Naive thymus-derived CD8-positive, alpha-beta T cell (primary cell): ENCODE results near the gene SPATS2L. TPM values are rescaled to one million over a fixed set of nuclear protein-coding genes. Genes with fewer than 3 reads are reported as not detected.

Experiments used
- ATAC-seq, 2 donors: fragments of 150-1000 bp; cut with Tn5 transposase in 1 of 2; sonication (Bioruptor Pico), chemical (Tn5 transposase) in 1 of 2; 1 replicate in 1 of 2; 2 replicates in 1 of 2; pipeline ENCODE4 v1.10.0; 2021; ENCODE audit warnings: mild to moderate bottlenecking in 2 of 2, moderate library complexity in 2 of 2
- POLR2A ChIA-PET: fragments of 350-600 bp; sonication (Branson Sonifier 250); formaldehyde crosslinking; loops from one replicate; lab custom pipeline; 2021; ENCODE audit warnings: antibody characterized with exemption; lab: Charles Lee
- DNase-seq, 10 donors: peaks; one replicate each; pipeline versions ENCODE4 v3.0.0 to v3.0.0-alpha.2; 2020 to 2022
- H3K27ac Mint-ChIP-seq, 10 donors: one replicate each; pipeline ENCODE4 v1.8.0; 2020 to 2022; ENCODE audit warnings: mild to moderate bottlenecking in 10 of 10, mixed read lengths in 10 of 10, moderate library complexity in 4 of 10, inconsistent platforms in 1 of 10
- H3K27me3 Mint-ChIP-seq, 5 donors: one replicate each; pipeline ENCODE4 v1.8.0; 2021 to 2022; ENCODE audit warnings: mixed read lengths in 5 of 5
- H3K36me3 Mint-ChIP-seq, 3 donors: one replicate each; pipeline ENCODE4 v1.8.0; 2020 to 2022; ENCODE audit warnings: mixed read lengths in 3 of 3, mild to moderate bottlenecking in 2 of 3, inconsistent platforms in 1 of 3
- H3K4me1 Mint-ChIP-seq, 4 donors: one replicate each; pipeline ENCODE4 v1.8.0; 2021 to 2022; ENCODE audit warnings: mixed read lengths in 4 of 4
- H3K4me3 Mint-ChIP-seq, 10 donors: one replicate each; pipeline ENCODE4 v1.8.0; 2020 to 2022; ENCODE audit warnings: mild to moderate bottlenecking in 10 of 10, mixed read lengths in 10 of 10, moderate library complexity in 6 of 10, inconsistent platforms in 1 of 10
- H3K9me3 Mint-ChIP-seq, 9 donors: one replicate each; pipeline ENCODE4 v1.8.0; 2020 to 2022; ENCODE audit warnings: mixed read lengths in 9 of 9, mild to moderate bottlenecking in 3 of 9, inconsistent platforms in 1 of 9, moderate library complexity in 1 of 9
- polyA plus RNA-seq, 3 donors: library from polyadenylated mRNA; unstranded; fragments of 300-500 nt; fragmentation: Illumina TruSeq; gene quantifications; one replicate each; pipeline ENCODE4 v1.2.3, GENCODE V29; 2021
- total RNA-seq, 8 experiments: library from RNA in 2 of 8; stranded (reverse) in 2 of 8; gene quantifications; one replicate each; pipeline ENCODE4 v1.2.3 and lab custom pipeline; 2021 to 2026

SPATS2L gene
- total and polyA plus RNA-seq, 5 experiments from 2014 or later, result 0.97 to 2.6 (median 1.4) TPM

GRCh38 chr2:200363279-200363678 lies 56.8 kb downstream of the SPATS2L start:
- no peak for ATAC-seq
- Mint-ChIP-seq H3K4me1 (no peaks in the 10 kb centered on the region), H3K27ac (no peak overlapping the region), H3K27me3 (peaks cover 0 to 25% (median 4%) of the 10 kb centered on the region in 5 donors), H3K36me3 (peaks cover 0 to 2% (median 0%) of the 10 kb centered on the region in 3 donors), H3K9me3 (peaks cover 0 to 3% (median 0%) of the 10 kb centered on the region in 9 donors), H3K4me3 (no peak overlapping the region)
- POLR2A ChIA-PET, result no interaction called here
- DNase-seq, result no peak

- POLR2A ChIA-PET, result no interaction called here
- H3K9me3 Mint-ChIP-seq, result peaks cover 0 to 3% (median 0%) of the 10 kb centered on the region in 9 donors
Measured at GRCh38 chr2:200364142-200364541, 57.6 kb downstream of the SPATS2L start.

GRCh38 chr2:200364620-200365019 lies 58.1 kb downstream of the SPATS2L start:
- POLR2A ChIA-PET, result no interaction called here
- Mint-ChIP-seq H3K36me3 (peaks cover 0 to 2% (median 0%) of the 10 kb centered on the region in 3 donors), H3K27me3 (peaks cover 0 to 24% (median 4%) of the 10 kb centered on the region in 5 donors), H3K4me3 (no peak overlapping the region), H3K4me1 (no peaks in the 10 kb centered on the region), H3K9me3 (peaks cover 0 to 3% (median 0%) of the 10 kb centered on the region in 9 donors), H3K27ac (no peak overlapping the region)
- no peak for DNase-seq
- no peak for ATAC-seq

More at GRCh38 chr2:200364142-200364541, 57.6 kb downstream of the SPATS2L start:
- H3K4me3 Mint-ChIP-seq, result no peak overlapping the region
- DNase-seq, result no peak
- H3K27ac Mint-ChIP-seq, result no peak overlapping the region
- H3K4me1 Mint-ChIP-seq, result no peaks in the 10 kb centered on the region
- peaks cover 0 to 27% (median 4%) of the 10 kb centered on the region in 5 donors for H3K27me3 Mint-ChIP-seq
- H3K36me3 Mint-ChIP-seq, result peaks cover 0 to 2% (median 0%) of the 10 kb centered on the region in 3 donors
- no peak for ATAC-seq

- no peak for DNase-seq
- POLR2A ChIA-PET, result no interaction called here
- no peak overlapping the region for H3K4me3 Mint-ChIP-seq
- ATAC-seq, result no peak
- H3K27me3 Mint-ChIP-seq, result peaks cover 0 to 22% (median 4%) of the 10 kb centered on the region in 5 donors
- no peaks in the 10 kb centered on the region for H3K4me1 Mint-ChIP-seq
- no peak overlapping the region for H3K27ac Mint-ChIP-seq
- peaks cover 0 to 3% (median 0%) of the 10 kb centered on the region in 9 donors for H3K9me3 Mint-ChIP-seq
- peaks cover 0 to 2% (median 0%) of the 10 kb centered on the region in 3 donors for H3K36me3 Mint-ChIP-seq
Measured at GRCh38 chr2:200365209-200365608, 58.7 kb downstream of the SPATS2L start.

- ATAC-seq, result no peak
- Mint-ChIP-seq H3K27me3 (peaks cover 0 to 19% (median 4%) of the 10 kb centered on the region in 5 donors), H3K9me3 (peaks cover 0 to 3% (median 0%) of the 10 kb centered on the region in 9 donors), H3K4me1 (no peaks in the 10 kb centered on the region), H3K27ac (no peak overlapping the region), H3K4me3 (no peak overlapping the region), H3K36me3 (peaks cover 0 to 5% (median 0%) of the 10 kb centered on the region in 3 donors)
- POLR2A ChIA-PET, result no interaction called here
- DNase-seq, result no peak
Measured at GRCh38 chr2:200367155-200367554, 60.7 kb downstream of the SPATS2L start.

- no peak for DNase-seq
- Mint-ChIP-seq H3K4me3 (no peak overlapping the region), H3K36me3 (peaks cover 0 to 5% (median 0%) of the 10 kb centered on the region in 3 donors), H3K27ac (no peak overlapping the region), H3K4me1 (peaks cover 8 to 22% (median 14%) of the 10 kb centered on the region in 4 donors), H3K9me3 (no peaks in the 10 kb centered on the region), H3K27me3 (peaks cover 0 to 14% (median 4%) of the 10 kb centered on the region in 5 donors)
- POLR2A ChIA-PET, result no interaction called here
- no peak for ATAC-seq
Measured at GRCh38 chr2:200369886-200370285, 63.4 kb downstream of the SPATS2L start.

- Mint-ChIP-seq H3K27me3 (peaks cover 0 to 2% (median 0%) of the 10 kb centered on the region in 5 donors), H3K9me3 (no peaks in the 10 kb centered on the region), H3K27ac (peak overlapping the region; percentile 29 to 96 (median 91)), H3K4me1 (peaks cover 16 to 54% (median 36%) of the 10 kb centered on the region in 4 donors), H3K4me3 (peak overlapping the region; percentile 52 to 90 (median 83)), H3K36me3 (peaks cover 0 to 3% (median 0%) of the 10 kb centered on the region in 3 donors)
- no peak for DNase-seq
- POLR2A ChIA-PET, result no interaction called here
- ATAC-seq, result no peak
Measured at GRCh38 chr2:200373231-200373630, 66.7 kb downstream of the SPATS2L start.

- H3K36me3 Mint-ChIP-seq, result peaks cover 0 to 3% (median 0%) of the 10 kb centered on the region in 3 donors
- peak in 7 of 10 donors; percentile 1 to 63 (median 23) for DNase-seq
- H3K9me3 Mint-ChIP-seq, result no peaks in the 10 kb centered on the region
- H3K27me3 Mint-ChIP-seq, result no peaks in the 10 kb centered on the region
- H3K27ac Mint-ChIP-seq, result peak overlapping the region; percentile 29 to 96 (median 91)
- H3K4me1 Mint-ChIP-seq, result peaks cover 16 to 54% (median 36%) of the 10 kb centered on the region in 4 donors
- POLR2A ChIA-PET, result interaction anchor here (0.9 to 1.2 kb wide), 2 partner anchors 9 to 94 kb away, joined by 3 to 4 read pairs; no protein-coding TSS in a partner anchor
- ATAC-seq, result peak; percentile 88 to 95
- H3K4me3 Mint-ChIP-seq, result peak overlapping the region; percentile 76 to 90 (median 88)
Measured at GRCh38 chr2:200373973-200374416, 67.5 kb downstream of the SPATS2L start.

GRCh38 chr2:200376513-200377354 lies 70.2 kb downstream of the SPATS2L start:
- H3K4me1 Mint-ChIP-seq, result peaks cover 18 to 60% (median 39%) of the 10 kb centered on the region in 4 donors
- peak overlapping the region in 4 of 10 donors; percentile 1 to 36 (median 14) for H3K4me3 Mint-ChIP-seq
- peak overlapping the region in 5 of 10 donors; percentile 12 to 86 (median 41) for H3K27ac Mint-ChIP-seq
- no peaks in the 10 kb centered on the region for H3K9me3 Mint-ChIP-seq
- H3K36me3 Mint-ChIP-seq, result no peaks in the 10 kb centered on the region
- ATAC-seq (peak; percentile 31 to 67), DNase-seq (peak in 4 of 10 donors; percentile 3 to 28 (median 15))
- H3K27me3 Mint-ChIP-seq, result no peaks in the 10 kb centered on the region
- POLR2A ChIA-PET, result interaction anchor here (0.7 to 1.0 kb wide), 2 partner anchors 91 to 133 kb away, joined by 3 read pairs; partner anchors contain the start of gene KCTD18

GRCh38 chr2:200377355-200378336 lies 71.2 kb downstream of the SPATS2L start:
- Mint-ChIP-seq H3K4me1 (peaks cover 18 to 61% (median 40%) of the 10 kb centered on the region in 4 donors), H3K36me3 (no peaks in the 10 kb centered on the region), H3K9me3 (no peaks in the 10 kb centered on the region), H3K4me3 (no peak overlapping the region), H3K27me3 (no peaks in the 10 kb centered on the region), H3K27ac (peak overlapping the region in 4 of 10 donors; percentile 1 to 78 (median 46))
- POLR2A ChIA-PET, result no interaction called here
- no peak for ATAC-seq
- DNase-seq, result no peak

- H3K27ac Mint-ChIP-seq, result peak overlapping the region in 1 of 10 donors; percentile 79
- H3K9me3 Mint-ChIP-seq, result no peaks in the 10 kb centered on the region
- POLR2A ChIA-PET, result no interaction called here
- no peak for DNase-seq
- no peak overlapping the region for H3K4me3 Mint-ChIP-seq
- ATAC-seq, result no peak
- peaks cover 21 to 57% (median 43%) of the 10 kb centered on the region in 4 donors for H3K4me1 Mint-ChIP-seq
- H3K36me3 Mint-ChIP-seq, result no peaks in the 10 kb centered on the region
- no peaks in the 10 kb centered on the region for H3K27me3 Mint-ChIP-seq
Measured at GRCh38 chr2:200378652-200379290, 72.3 kb downstream of the SPATS2L start.
